ENCODE data around the gene DUSP11.
"Not testable (repeated sequence)": the region's sequence is repeated elsewhere in the genome, so short reads cannot be mapped to it uniquely, and the experiment has no call there.

The DUSP11 gene

GRCh38 chr2:73726657-73727056, 53.2 kb downstream of the DUSP11 start:
- H2AFZ ChIP-seq (ENCODE audit: insufficient read depth, low read length, poor library complexity); DNase-seq; H4K12ac ChIP-seq (ENCODE audit: low read depth, low read length); H3K27ac ChIP-seq (ENCODE audit: low read depth, low read length); H3K9me3 ChIP-seq (ENCODE audit: insufficient read depth, low read depth, low read length); H2BK5ac ChIP-seq (ENCODE audit: low read depth, low read length, poor library complexity); H3K4ac ChIP-seq (ENCODE audit: low read depth, low read length); H2BK12ac ChIP-seq (ENCODE audit: low read length); H3K14ac ChIP-seq (ENCODE audit: low read length); H3K4me3 ChIP-seq (ENCODE audit: low read depth, low read length); H2BK120ac ChIP-seq (ENCODE audit: insufficient read depth, low read length, poor library complexity); H3K4me2 ChIP-seq (ENCODE audit: low read length); H3K23ac ChIP-seq (ENCODE audit: low read length); H4K91ac ChIP-seq (ENCODE audit: low read depth, low read length); H3K9ac ChIP-seq (ENCODE audit: low read length); H3K79me1 ChIP-seq (ENCODE audit: low read length); H4K8ac ChIP-seq (ENCODE audit: low read depth, low read length); H3K79me2 ChIP-seq (ENCODE audit: control insufficient read depth, insufficient read depth, low read length, poor library complexity); H3K4me1 ChIP-seq (ENCODE audit: control insufficient read depth in 1 of 2, insufficient read depth in 2 of 2, low read length in 2 of 2); H3K18ac ChIP-seq (ENCODE audit: low read length); H3K27me3 ChIP-seq (ENCODE audit: insufficient read depth, low read length); H2AK5ac ChIP-seq (ENCODE audit: low read length): not testable (repeated sequence)
- H3K36me3 ChIP-seq (ENCODE audit: control insufficient read depth in 1 of 2, insufficient read depth in 2 of 2, low read length in 2 of 2), result peaks cover 7 to 13% of the 10 kb centered on the region in 2 experiments
- WGBS (ENCODE audit: extremely low coverage, insufficient coverage, insufficient read length), result no CpG with 5 or more reads among the region's 1 CpG

- no peak overlapping the region for H4K91ac ChIP-seq (ENCODE audit: low read depth, low read length)
- no peaks in the 10 kb centered on the region for H3K36me3 ChIP-seq (ENCODE audit: control insufficient read depth in 1 of 2, insufficient read depth in 2 of 2, low read length in 2 of 2)
- WGBS (ENCODE audit: extremely low coverage, insufficient coverage, insufficient read length), result no CpG with 5 or more reads among the region's 11 CpGs
- H2BK120ac ChIP-seq (ENCODE audit: insufficient read depth, low read length, poor library complexity), result no peak overlapping the region
- DNase-seq, result no peak
- no peak overlapping the region for H2AK5ac ChIP-seq (ENCODE audit: low read length)
- no peak overlapping the region for H4K12ac ChIP-seq (ENCODE audit: low read depth, low read length)
- no peak overlapping the region for H3K4me2 ChIP-seq (ENCODE audit: low read length)
- no peak overlapping the region for H3K9ac ChIP-seq (ENCODE audit: low read length)
- H3K14ac ChIP-seq (ENCODE audit: low read length), result no peak overlapping the region
- no peak overlapping the region for H2BK12ac ChIP-seq (ENCODE audit: low read length)
- H3K4me3 ChIP-seq (ENCODE audit: low read depth, low read length), result no peak overlapping the region
- H3K27ac ChIP-seq (ENCODE audit: low read depth, low read length), result no peak overlapping the region
- no peak overlapping the region for H4K8ac ChIP-seq (ENCODE audit: low read depth, low read length)
- no peaks in the 10 kb centered on the region for H3K79me1 ChIP-seq (ENCODE audit: low read length)
- no peak overlapping the region for H3K18ac ChIP-seq (ENCODE audit: low read length)
- H3K4me1 ChIP-seq (ENCODE audit: control insufficient read depth in 1 of 2, insufficient read depth in 2 of 2, low read length in 2 of 2), result no peaks in the 10 kb centered on the region
- H2AFZ ChIP-seq (ENCODE audit: insufficient read depth, low read length, poor library complexity), result no peak overlapping the region
- H3K79me2 ChIP-seq (ENCODE audit: control insufficient read depth, insufficient read depth, low read length, poor library complexity), result no peaks in the 10 kb centered on the region
- H2BK5ac ChIP-seq (ENCODE audit: low read depth, low read length, poor library complexity), result no peak overlapping the region
- H3K9me3 ChIP-seq (ENCODE audit: insufficient read depth, low read depth, low read length), result peaks cover 11% of the 10 kb centered on the region
- no peak overlapping the region for H3K4ac ChIP-seq (ENCODE audit: low read depth, low read length)
- no peak overlapping the region for H3K23ac ChIP-seq (ENCODE audit: low read length)
- H3K27me3 ChIP-seq (ENCODE audit: insufficient read depth, low read length), result no peaks in the 10 kb centered on the region
Measured at GRCh38 chr2:73718851-73719621, 60.9 kb downstream of the DUSP11 start.

- Histone ChIP-seq H2BK5ac (ENCODE audit: low read depth, low read length, poor library complexity) (no peak overlapping the region), H3K27ac (ENCODE audit: low read depth, low read length) (no peak overlapping the region), H3K9ac (ENCODE audit: low read length) (no peak overlapping the region), H3K79me2 (ENCODE audit: control insufficient read depth, insufficient read depth, low read length, poor library complexity) (no peaks in the 10 kb centered on the region), H4K8ac (ENCODE audit: low read depth, low read length) (no peak overlapping the region), H3K4me2 (ENCODE audit: low read length) (no peak overlapping the region), H4K91ac (ENCODE audit: low read depth, low read length) (no peak overlapping the region), H3K23ac (ENCODE audit: low read length) (no peak overlapping the region), H2AK5ac (ENCODE audit: low read length) (no peak overlapping the region), H3K18ac (ENCODE audit: low read length) (no peak overlapping the region), H3K9me3 (ENCODE audit: insufficient read depth, low read depth, low read length) (peaks cover 11% of the 10 kb centered on the region), H3K4me3 (ENCODE audit: low read depth, low read length) (no peak overlapping the region), H3K79me1 (ENCODE audit: low read length) (no peaks in the 10 kb centered on the region), H2AFZ (ENCODE audit: insufficient read depth, low read length, poor library complexity) (no peak overlapping the region), H3K36me3 (ENCODE audit: control insufficient read depth in 1 of 2, insufficient read depth in 2 of 2, low read length in 2 of 2) (no peaks in the 10 kb centered on the region), H2BK12ac (ENCODE audit: low read length) (no peak overlapping the region), H4K12ac (ENCODE audit: low read depth, low read length) (no peak overlapping the region), H3K14ac (ENCODE audit: low read length) (no peak overlapping the region), H3K27me3 (ENCODE audit: insufficient read depth, low read length) (no peaks in the 10 kb centered on the region), H2BK120ac (ENCODE audit: insufficient read depth, low read length, poor library complexity) (no peak overlapping the region), H3K4ac (ENCODE audit: low read depth, low read length) (no peak overlapping the region), H3K4me1 (ENCODE audit: control insufficient read depth in 1 of 2, insufficient read depth in 2 of 2, low read length in 2 of 2) (no peaks in the 10 kb centered on the region)
- no CpG with 5 or more reads among the region's 6 CpGs for WGBS (ENCODE audit: extremely low coverage, insufficient coverage, insufficient read length)
- no peak for DNase-seq
Measured at GRCh38 chr2:73718421-73718820, 61.5 kb downstream of the DUSP11 start.

- not testable (repeated sequence) for H2BK12ac ChIP-seq (ENCODE audit: low read length); H3K79me1 ChIP-seq (ENCODE audit: low read length); H2BK120ac ChIP-seq (ENCODE audit: insufficient read depth, low read length, poor library complexity); H3K27ac ChIP-seq (ENCODE audit: low read depth, low read length); H3K18ac ChIP-seq (ENCODE audit: low read length); H3K4me1 ChIP-seq (ENCODE audit: control insufficient read depth in 1 of 2, insufficient read depth in 2 of 2, low read length in 2 of 2); H4K12ac ChIP-seq (ENCODE audit: low read depth, low read length); H3K36me3 ChIP-seq (ENCODE audit: control insufficient read depth in 1 of 2, insufficient read depth in 2 of 2, low read length in 2 of 2); H3K27me3 ChIP-seq (ENCODE audit: insufficient read depth, low read length); H3K4me3 ChIP-seq (ENCODE audit: low read depth, low read length); H3K23ac ChIP-seq (ENCODE audit: low read length); H3K4ac ChIP-seq (ENCODE audit: low read depth, low read length); DNase-seq; H2AK5ac ChIP-seq (ENCODE audit: low read length); H3K9ac ChIP-seq (ENCODE audit: low read length); H3K79me2 ChIP-seq (ENCODE audit: control insufficient read depth, insufficient read depth, low read length, poor library complexity); H4K91ac ChIP-seq (ENCODE audit: low read depth, low read length); H2BK5ac ChIP-seq (ENCODE audit: low read depth, low read length, poor library complexity); H2AFZ ChIP-seq (ENCODE audit: insufficient read depth, low read length, poor library complexity); H3K4me2 ChIP-seq (ENCODE audit: low read length); H4K8ac ChIP-seq (ENCODE audit: low read depth, low read length); H3K14ac ChIP-seq (ENCODE audit: low read length)
- peaks cover 11% of the 10 kb centered on the region for H3K9me3 ChIP-seq (ENCODE audit: insufficient read depth, low read depth, low read length)
- WGBS (ENCODE audit: extremely low coverage, insufficient coverage, insufficient read length), result no CpG with 5 or more reads among the region's 4 CpGs
Measured at GRCh38 chr2:73717695-73718094, 62.2 kb downstream of the DUSP11 start.

All from trophoblast cell (in vitro differentiated cells and primary cell).